NAMALWA (cell line): Measurements from ENCODE around the gene KCND2.
A peak's percentile ranks its signal among the peaks of the same experiment; 100 is the strongest.

Experiments used
- DNase-seq: peaks from one replicate; pipeline ENCODE4 v3.0.0-alpha.2; 2015; ENCODE audit warnings: low spot score

The KCND2 gene

GRCh38 chr7:120703585-120704240 is 430.7 kb downstream of the KCND2 start:
- no peak for DNase-seq

GRCh38 chr7:120709252-120709971 is 436.4 kb downstream of the KCND2 start:
- no peak for DNase-seq

DNA sequence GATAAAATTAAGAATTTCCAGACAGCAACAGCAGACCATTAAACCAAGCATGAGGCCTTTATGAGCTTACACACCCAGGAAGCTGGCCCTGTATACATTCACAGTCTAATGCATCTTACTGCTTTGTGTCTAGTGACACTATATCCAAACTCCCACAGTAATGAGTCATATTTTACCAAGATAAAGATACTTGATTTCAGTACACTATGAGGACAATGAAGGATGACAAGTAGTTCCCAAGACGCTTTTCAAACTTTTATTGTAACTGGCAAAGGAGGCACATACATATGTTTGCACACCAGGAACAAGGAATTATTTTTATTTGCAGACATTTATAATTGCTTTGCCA is 437.0 kb downstream of the KCND2 start:
- DNase-seq = no peak

GRCh38 chr7:120714945-120715344 is 442.0 kb downstream of the KCND2 start:
- no peak for DNase-seq

DNA sequence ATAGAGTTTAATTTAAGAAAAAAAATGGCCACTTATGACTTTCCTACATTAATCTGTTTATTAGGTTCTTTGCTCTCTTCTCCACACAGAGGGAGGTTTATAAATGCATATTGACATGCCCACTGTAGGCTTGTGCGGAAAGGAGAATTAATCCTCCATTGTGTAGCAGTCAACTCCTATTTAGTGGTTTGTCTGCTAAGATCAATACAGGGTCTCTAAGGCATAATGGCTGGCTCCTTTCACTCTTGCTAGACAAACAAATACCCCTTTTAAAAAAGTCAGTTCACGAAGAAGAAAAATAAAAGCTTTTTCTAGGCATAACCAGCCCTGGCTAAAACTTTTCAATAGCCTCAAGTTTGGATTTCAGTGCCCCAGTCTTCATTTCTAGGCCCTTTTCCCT is 443.3 kb downstream of the KCND2 start:
- DNase-seq = no peak

GRCh38 chr7:120717166-120717565 is 444.2 kb downstream of the KCND2 start:
- no peak for DNase-seq

DNA sequence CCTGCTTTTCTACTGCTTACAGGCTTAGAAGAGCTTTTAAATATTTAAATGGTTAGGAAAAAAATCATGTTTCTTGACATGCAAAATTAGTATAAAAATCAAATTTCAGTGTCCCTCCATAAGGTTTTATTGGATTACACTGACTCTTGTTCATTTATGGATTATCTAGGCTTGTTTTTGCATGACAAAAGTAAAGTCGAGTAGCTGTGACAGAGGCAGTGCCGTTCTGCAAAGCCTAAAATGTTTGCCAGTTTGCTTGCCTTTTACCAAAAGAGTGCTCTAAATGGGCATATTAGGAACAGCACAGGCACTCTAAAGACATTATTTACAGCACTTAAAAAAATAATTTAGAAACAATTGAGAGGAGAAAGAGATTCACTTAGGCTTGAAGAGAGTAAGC is 445.4 kb downstream of the KCND2 start:
- no peak for DNase-seq

DNA sequence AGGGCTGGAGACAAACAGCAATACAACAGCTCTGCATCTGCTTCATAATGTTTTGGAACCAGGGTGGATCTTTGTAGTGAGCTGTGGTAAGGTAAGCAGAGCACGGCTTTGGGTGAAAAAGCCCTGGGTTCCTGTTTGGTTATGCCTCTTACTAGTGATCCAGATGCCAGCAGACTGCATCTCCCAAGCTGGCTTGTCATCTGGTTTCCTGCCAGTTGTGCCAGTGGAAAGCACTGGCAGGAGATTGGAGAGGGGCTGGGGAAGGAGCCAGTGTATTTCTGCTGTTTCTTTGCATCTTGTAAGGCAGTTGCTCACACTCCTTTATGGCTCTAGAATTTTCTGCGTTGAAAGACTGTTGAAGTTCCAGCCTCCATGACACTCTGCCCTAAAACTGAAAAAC is 447.3 kb downstream of the KCND2 start:
- no peak for DNase-seq

DNA sequence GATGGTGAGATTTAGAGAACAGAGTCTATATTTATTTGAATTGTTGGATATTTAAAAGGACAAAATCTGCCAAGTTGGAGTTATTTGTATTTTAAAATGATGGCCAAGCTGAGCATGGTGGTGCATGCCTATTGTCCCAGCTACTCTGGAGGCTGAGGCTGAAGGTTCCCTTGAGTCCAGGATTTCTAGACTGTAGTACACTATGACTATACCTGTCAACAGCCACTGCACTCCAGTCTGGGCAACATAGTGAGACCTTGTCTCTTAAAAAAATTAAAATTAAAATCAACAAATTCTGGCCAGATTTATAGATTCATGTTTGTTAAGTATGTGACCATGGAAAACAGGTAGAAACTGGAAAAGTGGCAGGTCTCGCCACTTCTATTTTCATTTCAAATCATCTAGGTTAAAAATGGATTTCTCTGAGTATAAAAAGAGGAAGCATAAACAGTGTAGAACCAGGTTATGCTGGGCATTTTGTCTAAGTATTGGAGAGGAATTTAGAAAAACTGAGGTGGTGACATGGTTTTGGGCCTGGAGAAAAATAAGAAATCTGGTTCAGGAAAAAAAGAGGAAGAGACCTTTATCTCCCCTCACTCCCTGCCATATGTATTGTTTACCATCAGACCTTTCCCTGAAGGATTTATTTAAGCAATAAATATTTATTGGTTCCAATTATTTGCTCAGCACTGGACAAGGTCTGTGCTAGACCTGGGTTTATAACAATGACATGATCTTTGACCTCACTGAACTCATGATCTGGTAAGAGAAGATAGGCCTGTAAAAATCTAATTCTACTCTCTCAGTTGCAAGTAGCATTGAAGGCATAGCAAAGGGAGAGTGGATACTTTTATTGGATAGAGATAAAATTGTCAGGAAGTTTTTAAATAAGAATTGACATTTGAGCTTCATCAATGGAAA is 450.8 kb downstream of the KCND2 start:
- DNase-seq = no peak

GRCh38 chr7:120724448-120724847 is 451.5 kb downstream of the KCND2 start:
- DNase-seq = no peak

DNA sequence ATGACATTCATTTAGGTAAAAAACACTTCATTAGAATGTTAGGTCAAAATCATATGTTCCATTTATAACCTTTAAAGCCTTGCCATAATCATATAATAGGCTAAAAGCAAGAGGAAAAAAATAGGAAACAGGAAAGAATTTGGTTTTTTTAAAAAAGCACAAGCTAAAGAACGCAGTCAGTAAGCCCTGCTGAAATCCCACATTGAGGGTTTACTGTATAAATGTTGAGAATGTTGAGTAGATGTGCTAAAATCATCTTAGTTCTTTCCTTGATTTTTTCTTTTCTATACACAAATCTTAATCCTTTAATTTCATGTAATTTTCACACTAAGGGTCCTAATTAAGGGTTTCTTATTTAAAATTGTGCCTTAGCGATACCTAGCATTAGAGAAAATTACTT is 452.0 kb downstream of the KCND2 start:
- DNase-seq = no peak

DNA sequence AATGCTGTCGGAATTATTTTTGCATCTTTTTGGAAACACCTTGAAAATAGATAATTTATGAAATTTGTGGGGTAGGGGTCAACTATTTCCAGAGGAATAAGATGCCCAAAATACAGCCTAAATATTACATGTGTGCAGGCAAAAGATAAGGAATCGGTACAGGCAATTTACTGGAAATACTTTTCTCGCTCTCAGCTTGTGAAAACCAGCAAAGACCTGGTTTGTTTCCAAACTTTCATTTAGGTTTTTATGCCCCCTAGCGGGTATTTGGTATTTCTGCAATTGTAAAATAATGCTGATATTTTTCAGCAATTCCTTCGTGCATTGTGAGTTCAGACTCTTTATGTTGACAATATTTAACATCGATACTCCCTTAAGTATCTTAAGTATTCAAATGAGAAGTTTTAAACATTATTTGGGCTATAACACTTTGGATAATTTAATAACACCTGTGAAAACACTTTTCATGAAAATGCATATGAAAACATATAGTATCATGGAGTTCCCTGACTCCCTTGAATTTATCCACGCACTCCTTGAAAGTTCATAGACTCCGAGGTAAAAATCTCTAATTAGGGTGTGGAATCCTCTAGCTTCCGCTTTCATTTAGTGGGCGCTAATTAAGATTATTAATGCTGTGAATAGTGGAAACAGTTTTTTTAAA is 452.5 kb downstream of the KCND2 start:
- peak; percentile 58 for DNase-seq

DNA sequence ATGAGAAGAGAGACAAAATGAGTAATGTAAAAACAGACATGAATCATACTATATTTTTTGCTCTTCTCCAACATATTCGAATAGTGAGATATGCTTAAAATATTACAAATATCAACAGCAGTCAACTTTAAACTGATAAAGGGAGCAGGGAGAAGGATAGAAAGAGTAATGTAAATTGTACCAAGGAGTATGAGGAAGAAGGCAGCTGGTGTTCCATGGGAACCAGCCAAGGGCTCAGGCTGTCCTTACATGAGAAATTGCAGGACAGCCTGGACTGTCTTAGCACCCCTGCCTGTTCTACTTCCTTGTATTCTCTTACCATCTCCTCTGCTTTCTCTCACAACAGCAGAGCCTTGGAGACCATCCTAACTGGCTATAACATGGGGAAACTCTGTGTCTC is 456.3 kb downstream of the KCND2 start:
- no peak for DNase-seq

GRCh38 chr7:120731271-120731670 is 458.3 kb downstream of the KCND2 start:
- DNase-seq = no peak

GRCh38 chr7:120732256-120732655 is 459.3 kb downstream of the KCND2 start:
- DNase-seq = no peak

DNA sequence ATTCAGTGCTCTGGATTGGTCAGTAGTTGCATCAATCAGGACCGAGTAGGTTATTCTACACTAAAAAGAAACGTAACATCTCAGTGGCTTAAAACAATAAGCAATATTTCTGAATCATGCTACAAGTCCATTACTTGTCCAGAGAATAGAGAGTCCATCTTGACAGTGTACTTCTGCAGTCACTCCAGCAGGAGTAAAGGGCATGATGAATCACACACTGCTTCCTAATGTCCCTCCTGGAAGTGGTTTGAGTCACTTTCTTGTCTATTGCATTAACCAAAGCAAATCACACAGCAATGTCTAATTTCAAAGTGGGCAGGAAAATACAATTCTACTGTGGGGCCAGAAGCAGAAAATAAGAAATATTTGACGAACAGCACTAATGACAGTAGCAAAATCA is 460.2 kb downstream of the KCND2 start:
- DNase-seq = no peak

GRCh38 chr7:120733835-120734234 is 460.9 kb downstream of the KCND2 start:
- no peak for DNase-seq

- DNase-seq = peak; percentile 28
Measured at GRCh38 chr7:120735791-120736190, 462.8 kb downstream of the KCND2 start.

GRCh38 chr7:120738816-120739215 is 465.8 kb downstream of the KCND2 start:
- DNase-seq = no peak

GRCh38 chr7:120740348-120740747 is 467.4 kb downstream of the KCND2 start:
- no peak for DNase-seq

- no peak for DNase-seq
Measured at GRCh38 chr7:120741371-120742042, 468.5 kb downstream of the KCND2 start.

GRCh38 chr7:120742372-120742771 is 469.4 kb downstream of the KCND2 start:
- no peak for DNase-seq
